Tibial nerve (tissue), 4 donors: ENCODE results near the gene NCAM1.

Experiments
- CTCF ChIP-seq, 5 experiments: fragments of 200-600 bp in 3 of 5; fragments of 450-650 bp in 2 of 5; sonication (generic) in 3 of 5; IDR thresholded peaks; one replicate each; pipeline ENCODE4 v1.5.1; 2016 to 2019; ENCODE audit warnings: antibody characterized with exemption in 5 of 5, mild to moderate bottlenecking in 3 of 5, moderate library complexity in 2 of 5
- EP300 ChIP-seq, 2 donors: sonication (generic); formaldehyde crosslinking; IDR thresholded peaks; one replicate each; pipeline ENCODE4 v1.6.1; 2017; ENCODE audit warnings: antibody characterized with exemption in 2 of 2, mild to moderate bottlenecking in 1 of 2
- POLR2A ChIP-seq, 2 donors: fragments of 450-650 bp; IDR thresholded peaks; one replicate each; pipeline ENCODE4 v1.6.1; 2017; ENCODE audit warnings: antibody characterized with exemption in 2 of 2, mild to moderate bottlenecking in 2 of 2, moderate library complexity in 2 of 2

- TF ChIP-seq EP300 (IDR thresholded peaks at IDR 0.05), result peak in 1 of 2 donors; percentile 14
- TF ChIP-seq CTCF (IDR thresholded peaks at IDR 0.05), result no peak
- TF ChIP-seq POLR2A (IDR thresholded peaks at IDR 0.05), result no peak
Measured at GRCh38 chr11:113167599-113167998, 206.4 kb downstream of the NCAM1 start.
